HG02943 (cell line): ENCODE measurements around the gene RCAN1.
"Not testable (repeated sequence)": the region's sequence is repeated elsewhere in the genome, so short reads cannot be mapped to it uniquely, and the experiment has no call there.

Source experiments
- ATAC-seq: cut with Tn5 transposase; IDR thresholded peaks from one replicate; pipeline ENCODE4 v1.9.1; 2021; ENCODE audit warnings: mild to moderate bottlenecking, low read depth, moderate library complexity; ENCODE audit not compliant: unreplicated experiment

Gene RCAN1

DNA sequence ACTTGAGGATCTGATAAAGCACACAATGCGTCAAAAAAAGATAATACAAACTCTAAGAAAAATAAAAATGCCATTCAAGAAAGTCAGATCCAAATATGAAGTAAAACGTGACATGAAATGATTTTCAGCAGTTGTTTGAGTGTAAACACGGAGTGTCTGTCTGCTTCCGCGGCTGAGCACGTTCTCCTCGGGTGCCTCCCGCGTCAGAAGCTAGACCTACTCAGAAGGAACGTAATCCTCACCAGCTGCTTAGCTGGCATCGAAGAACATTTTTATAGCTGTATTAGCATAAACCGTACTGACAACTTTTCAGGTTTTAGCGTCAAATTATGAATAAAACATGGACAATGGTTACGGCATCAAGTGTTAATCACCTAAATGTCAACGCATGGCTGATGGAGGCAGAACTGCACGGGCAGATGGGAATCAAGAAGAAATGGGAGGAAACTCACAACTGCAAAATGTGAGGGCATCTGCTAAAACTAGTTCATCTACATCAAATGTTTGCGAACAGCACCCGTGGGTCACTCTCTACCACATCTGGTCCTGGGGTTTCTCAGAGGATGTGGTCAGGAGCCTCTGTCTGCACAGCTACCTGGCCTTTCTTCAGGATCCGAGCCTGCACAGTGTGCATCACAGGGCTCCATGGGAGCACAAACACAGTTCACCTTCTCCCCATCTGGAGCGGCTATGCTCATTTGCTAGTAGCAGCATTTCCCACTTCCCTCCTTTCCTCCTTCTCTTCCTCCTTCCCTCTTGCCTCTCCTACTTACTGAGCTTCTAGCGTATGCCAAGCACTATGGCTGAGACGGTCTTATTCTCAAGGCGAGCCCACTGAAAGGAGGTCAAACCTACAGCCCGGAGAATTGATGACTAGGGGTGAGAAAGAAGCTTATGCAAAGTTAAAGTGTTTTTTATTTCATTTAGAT is 40.0 kb downstream of the RCAN1 start:
- ATAC-seq: no peak

DNA sequence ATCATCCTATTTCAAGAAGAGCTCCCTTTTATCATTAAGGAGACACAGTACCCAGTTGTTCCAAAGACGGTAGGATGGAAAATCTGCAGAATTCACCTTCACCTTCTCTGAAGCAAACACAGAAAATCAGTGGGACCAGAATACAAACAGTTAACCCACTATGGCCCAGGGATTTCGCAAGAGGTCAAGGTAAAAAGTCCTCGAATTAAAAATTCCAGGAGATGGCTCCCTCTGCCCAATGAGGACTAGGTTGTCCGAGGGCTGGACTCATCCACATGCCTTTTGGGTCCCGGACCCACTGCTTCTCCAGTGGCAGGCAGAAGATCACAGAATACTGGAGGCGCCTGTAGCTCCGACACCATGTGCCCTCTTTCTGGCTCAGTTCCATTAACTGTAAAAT is 42.9 kb downstream of the RCAN1 start:
- no peak for ATAC-seq

DNA sequence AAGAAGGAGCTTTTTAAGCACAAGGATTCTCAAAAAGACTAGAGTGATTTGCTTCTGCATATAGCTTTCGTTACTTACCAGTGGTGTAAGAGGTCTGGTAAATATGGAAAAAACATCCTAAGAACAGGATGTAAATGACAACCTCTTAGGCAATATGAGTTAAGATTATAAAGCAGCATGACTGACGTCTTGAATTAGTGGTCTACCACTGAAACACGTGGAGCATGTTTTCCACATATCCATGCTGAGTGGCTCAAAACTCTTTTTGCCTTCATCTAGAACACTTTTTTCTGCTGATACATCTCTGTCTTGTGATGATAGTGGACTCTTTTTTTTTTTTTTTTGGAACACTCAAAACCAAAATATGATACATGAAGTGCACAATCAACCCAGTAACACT is 44.6 kb downstream of the RCAN1 start:
- ATAC-seq: no peak

DNA sequence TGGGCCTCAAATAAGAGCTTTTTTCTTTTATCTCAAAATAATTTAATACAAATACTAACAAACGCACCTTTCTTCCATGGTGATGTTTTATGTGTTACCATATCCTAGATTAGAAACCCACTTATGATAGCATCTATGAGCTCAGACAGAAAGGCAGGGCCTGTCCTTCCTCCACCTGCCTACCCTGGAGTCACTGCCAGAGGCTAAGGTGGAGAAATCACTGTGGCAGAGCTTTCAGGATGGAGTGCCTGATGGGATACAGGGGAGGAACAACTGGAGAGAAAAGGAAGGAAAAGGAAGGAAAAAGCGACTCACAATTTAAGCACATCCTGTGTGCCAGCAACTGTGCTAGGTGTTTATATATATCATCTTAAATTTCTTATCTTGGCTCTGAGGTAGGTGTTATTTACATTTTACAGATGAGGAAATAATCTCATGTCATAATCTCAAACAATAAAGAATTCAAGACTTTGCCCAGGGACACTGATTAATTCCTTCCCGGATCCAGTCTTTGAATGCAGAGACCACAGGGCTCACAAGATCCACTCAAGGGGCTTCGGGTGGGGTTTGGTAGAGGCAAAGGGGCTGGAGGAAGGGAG is 45.4 kb downstream of the RCAN1 start:
- no peak for ATAC-seq

DNA sequence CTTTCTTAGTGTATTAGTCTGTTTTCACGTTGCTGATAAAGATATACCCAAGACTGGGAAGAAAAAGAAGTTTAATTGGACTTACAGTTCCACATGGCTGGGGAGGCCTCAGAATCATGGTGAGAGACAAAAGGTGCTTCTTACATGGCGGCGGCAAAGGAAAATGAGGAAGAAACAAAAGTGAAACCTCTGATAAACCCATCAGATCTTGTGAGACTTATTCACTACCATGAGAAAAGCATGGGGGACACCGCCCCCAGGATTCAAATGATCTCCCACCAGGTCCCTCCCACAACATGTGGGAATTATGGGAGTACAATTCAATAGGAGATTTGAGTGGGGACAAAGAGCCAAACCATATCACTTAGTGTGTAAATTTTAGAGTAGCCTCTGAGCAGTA is 46.1 kb downstream of the RCAN1 start:
- ATAC-seq: not testable (repeated sequence)

DNA sequence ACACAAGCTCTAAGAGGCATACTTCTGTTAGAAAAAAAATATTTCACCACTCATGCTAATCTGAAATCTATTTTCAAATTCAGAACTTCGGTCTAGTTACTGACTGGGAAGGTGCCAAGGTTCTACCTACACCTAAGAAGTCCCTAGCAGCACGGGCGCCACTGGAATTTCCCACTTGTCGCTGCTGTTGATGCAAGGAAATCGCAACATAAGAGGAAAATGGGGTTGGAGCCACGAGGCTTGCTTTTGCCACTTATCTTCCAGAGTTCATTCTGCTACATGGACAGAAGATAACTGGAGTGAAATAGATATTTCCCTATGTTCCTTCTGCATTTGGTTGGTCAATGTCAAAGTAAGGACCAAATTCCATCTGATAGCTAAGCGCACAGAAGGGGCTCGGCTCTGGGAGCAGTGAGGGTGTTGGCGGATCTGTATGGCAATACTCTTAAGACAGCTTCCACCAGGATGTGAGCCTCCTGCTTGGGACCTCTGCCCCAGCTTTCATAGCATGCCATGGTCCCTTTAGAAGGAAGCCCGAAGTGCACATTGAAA is 47.2 kb downstream of the RCAN1 start:
- ATAC-seq: no peak

DNA sequence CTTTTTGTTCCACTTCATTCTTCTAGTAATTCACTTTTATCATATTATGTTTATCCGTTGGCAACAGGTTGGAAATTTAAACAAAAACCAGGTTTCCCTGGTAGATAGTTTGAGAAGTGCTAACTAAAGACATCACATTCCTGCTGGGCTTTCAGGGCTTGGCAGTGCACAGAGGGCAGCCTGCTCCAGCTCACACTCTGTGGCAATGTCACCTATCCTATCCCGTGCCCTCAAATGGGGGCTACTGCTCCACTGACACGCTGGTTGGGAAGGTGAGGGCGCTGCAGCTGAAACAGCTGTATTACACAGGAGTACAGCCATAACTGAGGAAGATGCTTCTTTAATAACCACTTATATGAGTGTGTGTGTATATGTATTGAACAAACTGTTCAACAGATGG is 49.7 kb downstream of the RCAN1 start:
- no peak for ATAC-seq

DNA sequence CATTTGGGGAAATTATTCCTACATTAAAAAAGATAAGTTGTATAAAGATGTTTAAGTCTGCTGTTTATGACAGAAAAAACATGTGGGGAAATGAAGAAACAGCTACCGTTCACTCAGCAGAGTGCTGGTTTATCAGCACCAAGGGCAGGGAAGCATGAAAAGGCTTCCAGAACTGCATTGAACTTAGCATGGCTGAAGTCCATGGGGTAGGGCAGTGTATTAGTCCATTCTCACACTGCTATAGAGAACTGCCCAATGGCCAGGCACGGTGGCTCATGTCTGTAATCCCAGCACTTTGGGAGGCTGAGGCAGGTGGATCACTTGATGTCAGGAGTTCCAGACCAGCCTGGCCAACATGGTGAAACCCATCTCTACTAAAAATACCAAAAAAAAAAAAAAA is 51.5 kb downstream of the RCAN1 start:
- not testable (repeated sequence) for ATAC-seq

DNA sequence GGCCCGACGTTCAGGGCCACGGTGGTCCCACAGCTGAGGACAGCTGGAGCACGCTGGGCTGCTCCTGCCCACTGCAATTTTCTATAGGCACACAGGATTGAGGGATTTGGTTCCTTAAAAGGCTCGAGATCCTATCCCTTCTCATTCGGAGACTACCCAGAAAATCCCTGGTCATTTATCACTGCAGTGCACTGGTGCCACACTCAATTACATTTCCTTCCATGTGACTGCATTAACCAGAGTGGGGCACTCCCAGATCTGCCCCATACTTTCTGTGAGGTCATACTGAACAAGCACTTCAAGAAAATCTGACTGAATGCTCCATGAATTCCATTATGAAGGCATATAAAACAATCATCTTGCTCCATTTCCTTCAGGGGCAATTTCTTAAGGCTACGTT is 53.1 kb downstream of the RCAN1 start:
- ATAC-seq: no peak

DNA sequence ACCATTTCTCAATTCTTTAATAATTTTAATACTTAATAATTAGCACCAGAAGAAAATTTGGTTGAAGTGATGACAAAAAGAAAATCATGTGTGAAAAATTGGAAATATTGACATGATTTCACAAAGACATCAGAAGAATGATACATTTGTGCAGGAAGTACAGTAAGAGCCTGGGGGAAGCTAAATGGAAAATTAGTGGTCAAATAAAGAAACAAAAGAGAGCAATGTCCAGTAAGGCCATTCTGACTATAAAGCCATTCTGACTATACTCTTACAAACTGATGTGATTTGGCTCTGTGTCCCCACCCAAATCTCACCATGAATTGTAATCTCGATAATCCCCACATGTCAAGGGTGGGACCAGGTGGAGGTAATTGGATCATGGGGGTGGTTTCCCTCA is 54.3 kb downstream of the RCAN1 start:
- no peak for ATAC-seq

DNA sequence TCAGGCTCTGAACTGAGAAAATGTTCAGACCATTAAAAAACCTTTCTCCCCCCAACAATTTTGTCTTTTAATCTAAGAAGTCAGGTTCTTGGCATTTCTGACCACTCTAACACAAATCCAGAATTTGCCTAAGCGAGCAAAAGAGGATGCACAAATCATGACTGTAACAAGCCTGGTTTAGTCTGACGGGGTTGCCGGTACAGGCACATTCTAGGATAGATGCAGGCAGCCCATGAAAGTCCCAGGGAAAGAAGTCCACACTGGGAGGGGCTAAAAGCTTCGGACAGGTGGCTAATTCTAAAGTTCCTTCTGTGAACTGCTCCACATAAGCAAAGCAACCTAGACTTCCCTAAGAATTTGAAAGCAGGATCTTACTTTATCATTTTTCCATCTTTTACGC is 54.9 kb downstream of the RCAN1 start:
- no peak for ATAC-seq

DNA sequence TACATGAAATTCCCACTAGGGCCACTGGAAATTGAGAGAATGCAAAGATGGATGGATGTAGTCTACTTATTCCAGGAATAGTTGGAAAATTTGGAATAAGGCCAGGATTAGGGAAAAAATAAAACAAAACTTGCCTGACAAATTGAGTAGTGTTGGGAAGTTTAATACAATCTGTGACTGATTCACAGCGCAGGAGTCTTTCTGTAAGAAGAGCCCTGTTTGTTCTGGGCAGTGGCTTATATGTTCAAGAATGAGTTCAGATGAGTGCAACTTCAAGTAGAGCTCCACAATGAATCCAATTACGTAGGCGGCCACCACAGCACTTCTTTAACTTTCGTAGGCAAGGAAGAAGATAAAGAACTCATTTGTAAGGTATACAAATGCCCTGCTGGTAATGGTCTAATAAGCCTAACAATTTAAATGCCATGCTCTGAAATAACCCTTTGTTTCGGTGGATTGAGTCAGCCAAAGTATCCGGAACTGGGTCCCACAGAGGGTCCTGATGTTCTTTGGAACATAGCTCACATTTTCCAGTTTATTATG is 55.8 kb downstream of the RCAN1 start:
- ATAC-seq: no peak

DNA sequence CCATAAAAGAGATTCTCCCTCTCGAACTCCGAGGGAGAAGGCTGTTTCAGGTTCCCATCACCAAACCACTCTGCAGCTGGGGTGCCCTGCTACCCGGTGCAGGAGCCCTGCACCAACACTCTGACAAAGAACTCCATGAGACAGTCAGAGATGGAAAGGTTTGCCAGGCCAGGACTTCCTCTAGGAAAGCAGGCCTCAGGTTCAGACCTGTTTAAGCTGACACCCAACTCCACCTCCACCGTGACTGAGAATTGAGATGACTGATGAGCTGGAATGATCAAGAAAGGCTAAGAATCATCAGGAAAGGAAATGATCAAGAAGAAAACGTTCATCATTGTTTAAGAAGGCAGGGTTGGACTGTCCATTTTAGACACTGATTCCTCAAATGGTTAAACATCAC is 56.7 kb downstream of the RCAN1 start:
- no peak for ATAC-seq

DNA sequence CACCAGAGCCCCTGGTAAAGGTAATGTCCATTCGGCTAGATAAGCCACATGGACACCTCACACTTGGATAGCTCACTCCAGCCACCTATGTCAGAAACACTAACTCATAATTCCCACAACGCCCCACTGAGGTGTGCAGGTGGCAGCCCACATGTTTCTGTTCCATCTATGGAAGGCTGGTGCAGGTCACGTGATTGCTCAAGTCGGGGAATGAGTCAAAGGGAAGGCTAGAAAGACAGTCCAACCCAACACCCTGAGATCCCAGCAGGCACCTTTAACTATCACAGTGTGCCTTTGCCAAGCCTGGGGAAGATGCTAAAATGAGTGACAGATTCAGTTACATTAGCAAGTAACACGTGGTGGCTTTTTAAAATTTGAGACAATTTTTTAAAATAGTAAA is 57.7 kb downstream of the RCAN1 start:
- no peak for ATAC-seq

DNA sequence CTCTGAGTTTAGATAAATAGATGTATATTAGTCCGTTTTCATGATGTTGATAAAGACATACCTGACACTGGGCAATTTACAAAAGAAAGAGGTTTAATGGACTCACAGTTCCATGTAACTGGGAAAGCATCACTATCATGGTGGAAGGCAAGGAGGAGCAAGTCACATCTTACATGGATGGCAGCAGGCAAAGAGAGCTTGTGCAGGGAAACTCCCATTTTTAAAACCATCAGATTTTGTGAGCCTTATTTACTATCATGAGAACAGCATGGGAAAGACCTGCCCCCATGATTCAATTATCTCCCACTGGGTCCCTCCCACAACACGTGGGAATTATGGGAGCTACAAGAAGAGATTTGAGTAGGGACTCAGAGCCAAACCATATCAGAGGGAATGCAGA is 60.2 kb downstream of the RCAN1 start:
- ATAC-seq: not testable (repeated sequence)

DNA sequence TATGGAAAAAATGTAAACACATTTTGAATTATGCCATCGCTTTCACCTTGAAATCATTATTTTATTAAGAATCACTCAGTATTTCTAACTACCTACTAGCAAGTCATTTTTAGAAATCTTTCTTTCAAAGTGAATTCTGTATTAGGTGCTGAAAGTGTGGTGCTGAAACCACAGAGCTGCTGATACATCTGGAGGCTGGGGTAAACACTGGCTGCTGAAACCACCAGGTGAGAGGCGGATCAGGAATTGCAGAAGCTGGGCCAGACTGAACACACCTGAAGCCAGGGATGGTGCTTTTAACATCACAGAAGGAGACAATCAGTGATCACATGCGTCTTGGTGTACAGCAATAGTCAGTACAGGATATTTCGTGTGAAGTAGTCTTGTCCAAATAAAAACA is 60.7 kb downstream of the RCAN1 start:
- no peak for ATAC-seq

DNA sequence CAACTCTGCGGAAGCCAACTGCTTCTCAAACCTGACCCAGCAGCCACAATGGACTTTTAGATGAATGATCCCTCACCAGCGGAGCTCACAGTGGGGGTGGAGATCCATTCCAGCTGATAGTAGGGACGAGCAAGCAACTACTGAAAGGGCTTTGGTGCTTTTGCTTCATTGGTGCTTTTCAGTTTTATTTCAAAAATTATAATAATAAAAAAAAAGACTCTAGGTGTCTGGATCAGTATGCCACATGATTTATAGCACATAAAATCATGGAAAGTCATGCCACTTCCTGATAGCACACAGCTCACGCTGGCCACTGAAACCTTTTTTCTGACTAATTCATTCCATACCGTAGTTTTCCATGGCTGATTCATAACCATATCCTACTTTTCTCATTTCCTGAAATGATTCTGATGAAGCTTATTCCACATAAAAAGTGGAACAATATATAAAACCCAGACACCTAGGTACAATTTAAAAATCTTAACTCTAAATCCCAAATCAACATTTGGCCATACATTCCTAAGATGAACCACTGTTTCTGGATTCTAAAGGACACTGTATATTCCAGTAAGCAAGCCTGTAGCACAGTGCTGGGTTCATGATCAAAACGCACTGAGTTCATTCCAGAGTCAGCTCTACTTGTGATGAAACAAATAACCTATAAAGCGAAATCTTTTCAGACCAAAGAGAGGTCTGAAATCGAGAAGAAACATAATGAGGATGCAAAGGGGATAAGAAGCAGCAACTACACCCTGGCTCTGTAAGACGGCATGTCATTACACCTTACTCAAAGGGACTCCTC is 61.6 kb downstream of the RCAN1 start:
- ATAC-seq: no peak

DNA sequence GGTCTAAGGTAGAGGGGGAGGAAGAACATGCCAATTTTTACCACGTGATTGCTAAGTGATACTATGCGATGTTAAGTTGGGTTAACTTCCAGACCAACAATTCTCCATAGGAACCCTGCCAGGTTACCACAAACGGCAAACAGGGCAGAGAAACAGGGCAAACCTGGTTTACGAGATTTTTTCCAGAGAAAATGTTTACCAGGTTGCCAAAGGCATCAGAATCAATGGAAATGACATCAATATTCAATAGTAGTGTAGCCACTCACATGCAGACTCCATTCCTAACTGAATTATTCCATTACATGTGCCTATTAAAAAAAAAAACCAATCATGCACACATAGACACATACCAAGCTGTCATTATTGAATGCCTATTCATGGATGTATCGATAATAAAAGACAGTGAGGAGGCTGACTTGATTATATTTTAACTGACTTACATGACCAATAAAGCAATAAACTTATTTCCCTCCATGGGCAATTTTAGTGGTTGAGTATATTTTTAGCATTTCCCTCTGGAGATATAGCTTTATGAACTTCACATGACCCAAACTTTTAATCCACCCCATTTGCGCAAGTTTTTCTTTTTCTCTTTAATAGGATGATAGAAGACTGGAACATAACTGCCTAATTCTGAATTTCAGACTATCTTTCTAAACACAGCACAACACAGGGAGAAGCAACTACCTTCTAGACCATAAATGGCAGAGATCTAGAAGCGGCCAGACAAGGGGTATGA is 62.4 kb downstream of the RCAN1 start:
- ATAC-seq: no peak

DNA sequence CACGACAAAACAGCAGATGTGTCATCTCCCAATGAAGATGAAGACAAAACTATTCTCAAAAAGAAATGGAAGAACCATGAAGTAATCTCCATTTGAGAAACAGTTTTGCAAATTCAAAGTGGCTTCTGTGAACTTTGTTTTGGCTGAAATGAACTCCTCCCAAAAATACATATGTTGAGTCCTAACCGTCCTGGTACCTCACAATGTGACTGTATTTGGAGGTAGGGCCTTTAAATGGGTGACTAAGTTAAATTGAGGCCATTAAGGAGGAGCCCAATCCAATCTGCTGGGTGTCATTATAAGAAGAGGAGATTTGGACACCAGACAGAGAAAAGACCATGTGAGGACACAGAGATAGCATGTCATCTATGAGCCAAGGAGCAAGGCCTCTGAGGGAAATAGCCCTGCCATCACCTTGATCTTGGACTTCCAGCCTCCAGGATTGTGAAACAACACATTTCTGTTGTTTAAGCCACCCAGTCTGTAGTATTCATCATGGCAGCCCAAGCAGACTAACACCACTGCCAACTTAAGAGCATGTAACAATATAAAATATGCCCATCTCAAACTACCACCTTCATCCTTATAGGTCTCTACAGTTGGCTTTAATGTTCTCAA is 64.6 kb downstream of the RCAN1 start:
- no peak for ATAC-seq
